ENCODE measurements around the gene GFOD2.

GRCh38 chr16:67761924-67762323 lies 42.8 kb upstream of the GFOD2 start:
- TF ChIP-seq, protein P1, sequence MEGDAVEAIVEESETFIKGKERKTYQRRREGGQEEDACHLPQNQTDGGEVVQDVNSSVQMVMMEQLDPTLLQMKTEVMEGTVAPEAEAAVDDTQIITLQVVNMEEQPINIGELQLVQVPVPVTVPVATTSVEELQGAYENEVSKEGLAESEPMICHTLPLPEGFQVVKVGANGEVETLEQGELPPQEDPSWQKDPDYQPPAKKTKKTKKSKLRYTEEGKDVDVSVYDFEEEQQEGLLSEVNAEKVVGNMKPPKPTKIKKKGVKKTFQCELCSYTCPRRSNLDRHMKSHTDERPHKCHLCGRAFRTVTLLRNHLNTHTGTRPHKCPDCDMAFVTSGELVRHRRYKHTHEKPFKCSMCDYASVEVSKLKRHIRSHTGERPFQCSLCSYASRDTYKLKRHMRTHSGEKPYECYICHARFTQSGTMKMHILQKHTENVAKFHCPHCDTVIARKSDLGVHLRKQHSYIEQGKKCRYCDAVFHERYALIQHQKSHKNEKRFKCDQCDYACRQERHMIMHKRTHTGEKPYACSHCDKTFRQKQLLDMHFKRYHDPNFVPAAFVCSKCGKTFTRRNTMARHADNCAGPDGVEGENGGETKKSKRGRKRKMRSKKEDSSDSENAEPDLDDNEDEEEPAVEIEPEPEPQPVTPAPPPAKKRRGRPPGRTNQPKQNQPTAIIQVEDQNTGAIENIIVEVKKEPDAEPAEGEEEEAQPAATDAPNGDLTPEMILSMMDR (IDR thresholded peaks at IDR 0.05), result no peak
- TF ChIP-seq POLR2AphosphoS5 (IDR thresholded peaks at IDR 0.05) (no peak), EP300 (IDR thresholded peaks at IDR 0.05; ENCODE audit: low read depth) (no peak)

Measured in transverse colon (tissue), 4 donors.